Spleen (tissue), 11 donors: ENCODE results near the gene ABT1. TPM values are rescaled to one million over a fixed set of nuclear protein-coding genes. Genes with fewer than 3 reads are reported as not detected.
A peak's percentile ranks its signal among the peaks of the same experiment; 100 is the strongest.

Experiments
- DNase-seq: peaks from one replicate; pipeline ENCODE4 v3.0.0-alpha.2; 2020
- H3K27ac ChIP-seq, 8 donors: fragments of 200-600 bp; sonication (generic) in 7 of 8; 1 replicate in 4 of 8; 2 replicates in 4 of 8; pipeline versions ENCODE4 v1.5.0 to v1.8.0; 2016 to 2021; ENCODE audit warnings: inconsistent platforms in 4 of 8, mild to moderate bottlenecking in 4 of 8, moderate library complexity in 1 of 8
- H3K27me3 ChIP-seq, 7 donors: fragments of 200-600 bp; sonication (generic) in 6 of 7; replicated peaks in 1 of 7; 1 replicate in 4 of 7; 2 replicates in 3 of 7; pipeline versions ENCODE4 v1.5.0 to v1.8.0; 2016 to 2021; ENCODE audit warnings: inconsistent platforms in 3 of 7, mild to moderate bottlenecking in 1 of 7
- H3K36me3 ChIP-seq, 6 donors: fragments of 200-600 bp; sonication (generic) in 5 of 6; 1 replicate in 4 of 6; 2 replicates in 2 of 6; pipeline versions ENCODE4 v1.5.0 to v1.8.0; 2016 to 2021; ENCODE audit warnings: inconsistent platforms in 2 of 6
- H3K4me1 ChIP-seq, 6 donors: fragments of 200-600 bp; sonication (generic) in 5 of 6; 1 replicate in 3 of 6; 2 replicates in 3 of 6; pipeline versions ENCODE4 v1.5.0 to v1.8.0; 2016 to 2021; ENCODE audit warnings: inconsistent platforms in 3 of 6
- H3K4me3 ChIP-seq, 8 donors: fragments of 200-600 bp; sonication (generic) in 7 of 8; 1 replicate in 4 of 8; 2 replicates in 4 of 8; pipeline versions ENCODE4 v1.5.0 to v1.8.0; 2016 to 2021; ENCODE audit warnings: inconsistent platforms in 4 of 8, mild to moderate bottlenecking in 4 of 8, moderate library complexity in 2 of 8
- H3K9me3 ChIP-seq, 8 donors: fragments of 200-600 bp; sonication (generic) in 7 of 8; 1 replicate in 4 of 8; 2 replicates in 4 of 8; pipeline versions ENCODE4 v1.5.0 to v1.8.0; 2016 to 2021; ENCODE audit warnings: inconsistent platforms in 4 of 8
- CTCF ChIP-seq, 11 experiments: fragments of 200-600 bp in 7 of 11; fragments of 450-650 bp in 4 of 11; sonication (generic) in 4 of 11; IDR thresholded peaks in 8 of 11; conservative IDR thresholded peaks in 3 of 11; 1 replicate in 7 of 11; 2 replicates in 4 of 11; pipeline versions ENCODE4 v1.4.0 to v1.8.0; 2016 to 2021; ENCODE audit warnings: antibody characterized with exemption in 11 of 11, inconsistent platforms in 4 of 11, mild to moderate bottlenecking in 1 of 11
- POLR2A ChIP-seq, 3 donors: fragments of 450-650 bp; IDR thresholded peaks; one replicate each; pipeline ENCODE4 v1.5.1; 2017; ENCODE audit warnings: antibody characterized with exemption in 3 of 3, mild to moderate bottlenecking in 1 of 3
- POLR2AphosphoS5 ChIP-seq, 3 donors: sonication (generic); formaldehyde crosslinking; IDR thresholded peaks; one replicate each; pipeline ENCODE4 v1.5.1; 2017; ENCODE audit warnings: antibody characterized with exemption in 3 of 3
- WGBS, 5 donors: extraction: QIAGEN DNeasy Blood & Tissue Kit in 3 of 5; methylation state at CpG; one replicate each; pipeline versions ENCODE4 v1.1.5 to v1.1.7; 2013 to 2018; 5-methylcytosine and 5-hydroxymethylcytosine counted together
- intact Hi-C: fragments of 100-400 bp; cut with DNase I; formaldehyde crosslinking; loops from one replicate; pipeline ENCODE4 v1.15.0; 2023; ENCODE audit warnings: low total_unique reads
- polyA plus RNA-seq, 3 donors: library from polyadenylated mRNA; stranded (reverse); fragments of 200-250 nt; gene quantifications; one replicate each; pipeline ENCODE4 v1.2.1, GENCODE V29; 2013
- total RNA-seq, 7 donors: library from RNA; depleted of rRNA in 3 of 7; stranded (reverse); fragments of >200 nt in 3 of 7; fragmentation: NEBNext Ultra II Directional in 4 of 7; extraction: Animal tissue kit (Norgen Biotek cat#: 25700) in 4 of 7; gene quantifications; one replicate each; pipeline versions ENCODE4 v1.1.0 to v1.2.1, GENCODE V29; 2016 to 2021
- donor health status: healthy with polysubstance abuse.
- donor health status: DM: no; HTN: no; CAD: no; lungs with moderate emphysema.
- donor health status: DM: no; HTN: no; CAD: no.
- donor health status: Bipolar disorder and iron deficiency.
- donor health status: healthy.
- donor health status: DM: no; HTN: no; CAD: no.
- donor health status: DM: yes; HTN: yes; CAD: no.

ABT1 gene
- total and polyA plus RNA-seq, 10 donors, result 14.9 to 26.2 (median 19.5) TPM

GRCh38 chr6:26554697-26555504 is 41.9 kb upstream of the ABT1 start:
- DNase-seq, result no peak
- Histone ChIP-seq H3K27ac (peak overlapping the region; percentile 72 to 87 (median 82)), H3K9me3 (no peaks in the 10 kb centered on the region), H3K36me3 (no peaks in the 10 kb centered on the region), H3K4me1 (peaks cover 14 to 48% (median 38%) of the 10 kb centered on the region in 6 donors), H3K27me3 (no peaks in the 10 kb centered on the region), H3K4me3 (peak overlapping the region; percentile 4 to 75 (median 46))
- TF ChIP-seq POLR2AphosphoS5 (IDR thresholded peaks at IDR 0.05), result no peak
- TF ChIP-seq POLR2A (IDR thresholded peaks at IDR 0.05), result no peak
- no peak for TF ChIP-seq CTCF (IDR thresholded peaks at IDR 0.05 in 8 of 11, conservative IDR thresholded peaks at IDR 0.05 in 3 of 11)
- 6 to 15% (median 8%) methylated on average over 27 of the region's 27 CpGs for WGBS, 5 donors
- intact Hi-C loops, result no loop called here

GRCh38 chr6:26555505-26556262 is 41.1 kb upstream of the ABT1 start:
- peak overlapping the region in 2 of 8 donors; percentile 49 to 75 for H3K4me3 ChIP-seq
- no peaks in the 10 kb centered on the region for H3K36me3 ChIP-seq
- intact Hi-C loops, result no loop called here
- H3K9me3 ChIP-seq, result no peaks in the 10 kb centered on the region
- no peak for DNase-seq
- H3K27ac ChIP-seq, result peak overlapping the region in 6 of 8 donors; percentile 76 to 87 (median 82)
- no peaks in the 10 kb centered on the region for H3K27me3 ChIP-seq
- WGBS, 5 donors, result 48 to 74% (median 54%) methylated on average over 19 of the region's 19 CpGs
- no peak for TF ChIP-seq POLR2A (IDR thresholded peaks at IDR 0.05)
- TF ChIP-seq POLR2AphosphoS5 (IDR thresholded peaks at IDR 0.05), result no peak
- no peak for TF ChIP-seq CTCF (IDR thresholded peaks at IDR 0.05 in 8 of 11, conservative IDR thresholded peaks at IDR 0.05 in 3 of 11)
- H3K4me1 ChIP-seq, result peaks cover 14 to 40% (median 32%) of the 10 kb centered on the region in 6 donors

- Histone ChIP-seq H3K27ac (peak overlapping the region in 2 of 8 donors; percentile 8 to 32), H3K9me3 (no peaks in the 10 kb centered on the region), H3K27me3 (no peaks in the 10 kb centered on the region), H3K4me3 (no peak overlapping the region), H3K4me1 (peaks cover 14 to 33% (median 26%) of the 10 kb centered on the region in 6 donors), H3K36me3 (no peaks in the 10 kb centered on the region)
- 40 to 56% (median 47%) methylated on average over 16 of the region's 16 CpGs for WGBS, 5 donors
- TF ChIP-seq CTCF (IDR thresholded peaks at IDR 0.05 in 8 of 11, conservative IDR thresholded peaks at IDR 0.05 in 3 of 11) (no peak), POLR2A (IDR thresholded peaks at IDR 0.05) (no peak), POLR2AphosphoS5 (IDR thresholded peaks at IDR 0.05) (no peak)
- no peak for DNase-seq
- intact Hi-C loops, result no loop called here
Measured at GRCh38 chr6:26556263-26557070, 40.3 kb upstream of the ABT1 start.
